ENCODE results near the gene TRPC4. TPM values are rescaled to one million over a fixed set of nuclear protein-coding genes. Genes with fewer than 3 reads are reported as not detected.

TRPC4 gene
- total RNA-seq, 4 donors from 2014 or later, result 0.20 to 2.2 (median 0.68) TPM; not detected in 1

GRCh38 chr13:37602733-37603381, 266.7 kb downstream of the TRPC4 start:
- intact Hi-C loops (cut with DNase I; ENCODE audit: low total_unique reads) (loop anchor here (10.0 kb wide), 3 partner anchors 258 to 528 kb away; partner anchors contain the start of gene CSNK1A1L), in situ Hi-C loops (cut with MboI; ENCODE audit: low pct_ligation_motif_present in 1 of 4, low pct_unique_long_range_greater_than_20kb in 1 of 4, low sequenced_read_pairs in 3 of 4) (loop anchor here in 3 of 4 donors (10.0 to 25.0 kb wide), 3 partner anchors 491 to 516 kb away; partner anchors contain the start of gene CSNK1A1L (in 2 of the 3))
- TF ChIP-seq POLR2AphosphoS5 (IDR thresholded peaks at IDR 0.05) (no peak), EP300 (IDR thresholded peaks at IDR 0.05; ENCODE audit: low read depth) (no peak), POLR2A (IDR thresholded peaks at IDR 0.05) (no peak), CTCF (IDR thresholded peaks at IDR 0.05) (peak in 4 of 5 experiments; percentile 24 to 44 (median 34))
- H3K27me3 ChIP-seq, result no peaks in the 10 kb centered on the region
- no peak overlapping the region for H3K4me3 ChIP-seq
- WGBS, 2 donors (ENCODE audit: low coverage in 1 of 2), result 66 to 67% methylated on average over 5 of the region's 5 CpGs
- no peak for DNase-seq
- no peaks in the 10 kb centered on the region for H3K9me3 ChIP-seq
- H3K4me1 ChIP-seq, result no peaks in the 10 kb centered on the region
- H3K36me3 ChIP-seq, result no peaks in the 10 kb centered on the region
- H3K27ac ChIP-seq, result no peak overlapping the region

DNA sequence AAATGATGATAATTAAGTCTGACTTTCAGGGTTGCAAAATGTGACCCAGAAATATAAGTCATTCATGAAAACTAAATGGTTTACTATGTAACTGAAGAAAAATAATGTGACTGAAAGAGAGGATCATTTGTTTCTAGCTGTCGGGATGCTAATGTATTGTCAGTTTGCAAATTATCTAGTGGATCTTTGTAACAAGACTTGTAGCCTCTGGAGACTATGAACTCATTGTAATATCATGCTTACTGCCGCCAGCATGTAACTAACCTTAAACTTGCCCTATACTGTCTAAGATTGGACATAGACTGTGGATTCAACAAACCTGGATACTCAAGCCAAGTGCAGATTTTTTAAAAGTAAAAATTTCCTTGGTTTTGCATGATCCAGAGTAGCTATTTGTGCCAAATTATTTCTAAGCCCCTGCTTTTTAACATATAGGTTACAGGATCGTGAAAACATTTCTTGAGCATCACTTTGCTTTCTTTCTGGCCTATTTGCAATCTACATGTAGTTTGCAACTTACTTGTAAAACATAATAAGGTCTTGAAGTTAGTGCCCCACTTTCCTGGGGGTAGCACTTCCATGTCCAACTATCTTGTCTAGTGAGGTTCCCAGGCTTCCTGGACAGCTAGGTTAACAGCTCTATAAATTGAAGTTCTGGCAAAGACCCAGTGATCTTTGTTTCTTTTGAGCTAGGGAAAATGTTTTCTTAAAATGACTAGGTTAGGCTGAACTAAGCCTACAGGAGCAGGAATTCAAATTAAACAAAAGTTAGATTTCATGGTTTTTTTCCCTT, 267.7 kb downstream of the TRPC4 start:
- no peak overlapping the region for H3K27ac ChIP-seq
- H3K36me3 ChIP-seq, result no peaks in the 10 kb centered on the region
- intact Hi-C loops (cut with DNase I; ENCODE audit: low total_unique reads), result loop anchor here (10.0 kb wide), 3 partner anchors 257 to 527 kb away; partner anchors contain the start of gene CSNK1A1L
- no peaks in the 10 kb centered on the region for H3K4me1 ChIP-seq
- 68 to 71% methylated on average over 3 of the region's 3 CpGs for WGBS, 2 donors (ENCODE audit: low coverage in 1 of 2)
- TF ChIP-seq POLR2A (IDR thresholded peaks at IDR 0.05) (no peak), CTCF (IDR thresholded peaks at IDR 0.05) (no peak), EP300 (IDR thresholded peaks at IDR 0.05; ENCODE audit: low read depth) (no peak), POLR2AphosphoS5 (IDR thresholded peaks at IDR 0.05) (no peak)
- no peaks in the 10 kb centered on the region for H3K27me3 ChIP-seq
- H3K9me3 ChIP-seq, result no peaks in the 10 kb centered on the region
- no peak overlapping the region for H3K4me3 ChIP-seq
- in situ Hi-C loops (cut with MboI; ENCODE audit: low pct_ligation_motif_present in 1 of 4, low pct_unique_long_range_greater_than_20kb in 1 of 4, low sequenced_read_pairs in 3 of 4), result loop anchor here in 3 of 4 donors (10.0 to 25.0 kb wide), 3 partner anchors 490 to 515 kb away; partner anchors contain the start of gene CSNK1A1L (in 2 of the 3)
- DNase-seq, result no peak

GRCh38 chr13:37599519-37599918, 270.1 kb downstream of the TRPC4 start:
- TF ChIP-seq POLR2AphosphoS5 (IDR thresholded peaks at IDR 0.05) (no peak), POLR2A (IDR thresholded peaks at IDR 0.05) (no peak), CTCF (IDR thresholded peaks at IDR 0.05) (no peak), EP300 (IDR thresholded peaks at IDR 0.05; ENCODE audit: low read depth) (no peak)
- Histone ChIP-seq H3K4me3 (no peak overlapping the region), H3K27me3 (no peaks in the 10 kb centered on the region), H3K4me1 (no peaks in the 10 kb centered on the region), H3K27ac (no peak overlapping the region), H3K36me3 (no peaks in the 10 kb centered on the region), H3K9me3 (no peaks in the 10 kb centered on the region)
- no peak for DNase-seq
- in situ Hi-C loops (cut with MboI; ENCODE audit: low pct_ligation_motif_present in 1 of 4, low pct_unique_long_range_greater_than_20kb in 1 of 4, low sequenced_read_pairs in 3 of 4) (no loop called here), intact Hi-C loops (cut with DNase I; ENCODE audit: low total_unique reads) (no loop called here)
- WGBS, 2 donors (ENCODE audit: low coverage in 1 of 2), result 59 to 92% methylated on average over 2 of the region's 2 CpGs

DNA sequence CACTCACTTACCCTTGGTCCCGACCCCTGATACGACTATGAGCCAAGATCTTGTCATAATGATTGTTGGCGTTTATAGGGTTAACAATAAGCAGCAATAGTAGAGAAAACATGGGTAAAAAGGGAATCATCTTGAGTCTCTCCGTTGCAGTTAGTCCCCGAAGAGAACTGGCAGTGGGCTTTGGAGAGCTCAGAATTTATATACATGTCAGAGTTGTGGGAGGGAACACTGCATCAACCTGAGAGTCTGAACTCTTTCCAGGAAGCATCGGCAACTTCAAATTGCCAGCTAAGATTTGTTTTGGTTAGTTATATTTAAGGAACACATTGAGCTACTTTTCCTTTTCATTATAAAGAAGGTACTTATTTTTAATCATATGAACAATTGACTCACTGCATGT, 271.0 kb downstream of the TRPC4 start, which contains the start of gene POSTN:
Gene POSTN (minus strand): TSS at position 172 of the 400 bp plus-strand sequence. CDS start 42 bp downstream, at position 130.
- H3K27ac ChIP-seq, result peak within 1 kb of the TSS in 2 of 4 donors; percentile 22 to 33
- in situ Hi-C loops (cut with MboI; ENCODE audit: low pct_ligation_motif_present in 1 of 4, low pct_unique_long_range_greater_than_20kb in 1 of 4, low sequenced_read_pairs in 3 of 4) (no loop called here), intact Hi-C loops (cut with DNase I; ENCODE audit: low total_unique reads) (no loop called here)
- no peaks in the 10 kb centered on the region for H3K27me3 ChIP-seq
- no peak for TF ChIP-seq CTCF (IDR thresholded peaks at IDR 0.05)
- no peak for TF ChIP-seq POLR2AphosphoS5 (IDR thresholded peaks at IDR 0.05)
- no peak for TF ChIP-seq POLR2A (IDR thresholded peaks at IDR 0.05)
- TF ChIP-seq EP300 (IDR thresholded peaks at IDR 0.05; ENCODE audit: low read depth), result no peak
- whole genome bisulfite sequencing, 2 donors (ENCODE audit: low coverage in 1 of 2), result 20 to 28% methylated on average over 6 of the region's 6 CpGs
- H3K9me3 ChIP-seq, result no peaks in the 10 kb centered on the region
- H3K4me3 ChIP-seq, result peak within 1 kb of the TSS in 2 of 4 donors; percentile 4 to 33
- H3K4me1 ChIP-seq, result no peaks in the 10 kb centered on the region
- DNase-seq, result no peak
- no peaks in the 10 kb centered on the region for H3K36me3 ChIP-seq

All from transverse colon (tissue), 4 donors.